ENCODE results near the gene DMGDH. TPM values are rescaled to one million over a fixed set of nuclear protein-coding genes. Genes with fewer than 3 reads are reported as not detected.

The DMGDH gene
- total RNA-seq, 1 experiment from 2014 or later: not detected

DNA sequence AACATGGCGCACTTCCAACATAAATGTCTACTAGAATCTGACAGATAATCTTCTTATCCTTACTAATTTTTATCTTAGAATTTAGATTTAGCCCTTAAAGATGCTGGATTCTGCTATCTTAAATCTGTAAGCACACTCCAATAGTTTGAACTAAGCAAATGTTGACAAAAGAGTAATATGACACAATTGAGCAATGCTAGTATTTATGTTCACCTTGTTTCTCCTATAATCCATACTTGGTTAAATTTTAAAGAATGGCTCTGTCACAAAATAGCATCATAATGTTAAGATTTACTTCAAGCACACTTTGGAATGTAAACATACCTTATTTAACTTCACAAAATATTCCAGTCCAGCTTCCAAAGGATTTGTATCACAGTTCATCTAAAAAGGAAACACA lies 45.5 kb downstream of the DMGDH start:
- no peak overlapping the region for H3K23ac ChIP-seq (ENCODE audit: insufficient read length, low read depth, low read length)
- peaks cover 25 to 26% of the 10 kb centered on the region in 2 experiments for H3K4me1 Mint-ChIP-seq
- H3K27ac Mint-ChIP-seq: no peak overlapping the region
- no peak overlapping the region for H4K8ac ChIP-seq (replicated peaks; ENCODE audit: insufficient read length, low read depth, low read length)
- no peak overlapping the region for H2BK15ac ChIP-seq (ENCODE audit: low read depth, low read length)
- H3T11ph ChIP-seq (ENCODE audit: low read length): no peak overlapping the region
- H2BK120ac ChIP-seq (ENCODE audit: low read depth, low read length, poor library complexity, severe bottlenecking): no peak overlapping the region
- no peaks in the 10 kb centered on the region for H4K20me1 ChIP-seq (ENCODE audit: control insufficient read depth, insufficient read depth, insufficient read length)
- no peak overlapping the region for H3K4me2 ChIP-seq (ENCODE audit: insufficient read depth, insufficient read length, low read length)
- no peak overlapping the region for H4K5ac ChIP-seq (ENCODE audit: insufficient read length, low read depth, low read length)
- H3K4ac ChIP-seq (ENCODE audit: low read depth, low read length): no peak overlapping the region
- peaks cover 4% of the 10 kb centered on the region for H3K27me3 Mint-ChIP-seq (ENCODE audit: low read depth)
- no peak overlapping the region for H2AK5ac ChIP-seq (ENCODE audit: insufficient read length, low read length)
- no peak overlapping the region for H3K9ac ChIP-seq (ENCODE audit: extremely low read depth, insufficient read length, low read length)
- H3K36me3 Mint-ChIP-seq (ENCODE audit: insufficient read depth in 1 of 3, low read depth in 3 of 3): no peaks in the 10 kb centered on the region
- H2BK5ac ChIP-seq (ENCODE audit: insufficient read length, low read length): no peak overlapping the region
- H2BK20ac ChIP-seq (ENCODE audit: low read depth, low read length, poor library complexity, severe bottlenecking): no peak overlapping the region
- H3K9me3 Mint-ChIP-seq: no peaks in the 10 kb centered on the region
- TF ChIP-seq, protein P1, sequence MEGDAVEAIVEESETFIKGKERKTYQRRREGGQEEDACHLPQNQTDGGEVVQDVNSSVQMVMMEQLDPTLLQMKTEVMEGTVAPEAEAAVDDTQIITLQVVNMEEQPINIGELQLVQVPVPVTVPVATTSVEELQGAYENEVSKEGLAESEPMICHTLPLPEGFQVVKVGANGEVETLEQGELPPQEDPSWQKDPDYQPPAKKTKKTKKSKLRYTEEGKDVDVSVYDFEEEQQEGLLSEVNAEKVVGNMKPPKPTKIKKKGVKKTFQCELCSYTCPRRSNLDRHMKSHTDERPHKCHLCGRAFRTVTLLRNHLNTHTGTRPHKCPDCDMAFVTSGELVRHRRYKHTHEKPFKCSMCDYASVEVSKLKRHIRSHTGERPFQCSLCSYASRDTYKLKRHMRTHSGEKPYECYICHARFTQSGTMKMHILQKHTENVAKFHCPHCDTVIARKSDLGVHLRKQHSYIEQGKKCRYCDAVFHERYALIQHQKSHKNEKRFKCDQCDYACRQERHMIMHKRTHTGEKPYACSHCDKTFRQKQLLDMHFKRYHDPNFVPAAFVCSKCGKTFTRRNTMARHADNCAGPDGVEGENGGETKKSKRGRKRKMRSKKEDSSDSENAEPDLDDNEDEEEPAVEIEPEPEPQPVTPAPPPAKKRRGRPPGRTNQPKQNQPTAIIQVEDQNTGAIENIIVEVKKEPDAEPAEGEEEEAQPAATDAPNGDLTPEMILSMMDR (conservative IDR thresholded peaks at IDR 0.05): no peak
- no peak overlapping the region for H2BK12ac ChIP-seq (ENCODE audit: insufficient read length, low read depth, low read length)
- no peak overlapping the region for H3K56ac ChIP-seq (ENCODE audit: insufficient read length, low read depth, low read length)
- H3K4me1 ChIP-seq (ENCODE audit: insufficient read depth, low read length): peaks cover 6% of the 10 kb centered on the region; the same call in 1 of the 2 replicates
- H3K27ac ChIP-seq (ENCODE audit: insufficient read length, low read depth, low read length): no peak overlapping the region
- H3K4me3 Mint-ChIP-seq: no peak overlapping the region
- no peaks in the 10 kb centered on the region for H3K27me3 ChIP-seq (ENCODE audit: insufficient read depth, low read length)
- DNase-seq: no peak
- H3K79me2 ChIP-seq (ENCODE audit: insufficient read depth, low read length): no peaks in the 10 kb centered on the region
- H3K79me1 ChIP-seq (ENCODE audit: insufficient read depth, low read depth, low read length, poor library complexity, severe bottlenecking): no peaks in the 10 kb centered on the region
- H3K9me3 ChIP-seq (ENCODE audit: control insufficient read depth, low read depth, low read length): no peaks in the 10 kb centered on the region
- H3K14ac ChIP-seq (ENCODE audit: insufficient read depth, low read length): no peak overlapping the region
- no peak overlapping the region for H4K91ac ChIP-seq (ENCODE audit: insufficient read length, low read depth, low read length)
- no CpG with 5 or more reads among the region's 1 CpG for WGBS (ENCODE audit: extremely low coverage, insufficient read length, low lambda C conversion rate)
- no peak overlapping the region for H2AFZ ChIP-seq (ENCODE audit: low read length)
- H3K23me2 ChIP-seq (ENCODE audit: insufficient read length, low read depth, low read length, poor library complexity, severe bottlenecking): no peaks in the 10 kb centered on the region
- no peak overlapping the region for H3K18ac ChIP-seq (ENCODE audit: insufficient read length, low read depth, low read length)

Measured in H9 (cell line).